ENCODE results near the gene ANKRD1.
"Not testable (repeated sequence)": the region's sequence is repeated elsewhere in the genome, so short reads cannot be mapped to it uniquely, and the experiment has no call there.

ANKRD1 gene

GRCh38 chr10:90945491-90946070, 24.7 kb upstream of the ANKRD1 start:
- TF ChIP-seq, protein P1, sequence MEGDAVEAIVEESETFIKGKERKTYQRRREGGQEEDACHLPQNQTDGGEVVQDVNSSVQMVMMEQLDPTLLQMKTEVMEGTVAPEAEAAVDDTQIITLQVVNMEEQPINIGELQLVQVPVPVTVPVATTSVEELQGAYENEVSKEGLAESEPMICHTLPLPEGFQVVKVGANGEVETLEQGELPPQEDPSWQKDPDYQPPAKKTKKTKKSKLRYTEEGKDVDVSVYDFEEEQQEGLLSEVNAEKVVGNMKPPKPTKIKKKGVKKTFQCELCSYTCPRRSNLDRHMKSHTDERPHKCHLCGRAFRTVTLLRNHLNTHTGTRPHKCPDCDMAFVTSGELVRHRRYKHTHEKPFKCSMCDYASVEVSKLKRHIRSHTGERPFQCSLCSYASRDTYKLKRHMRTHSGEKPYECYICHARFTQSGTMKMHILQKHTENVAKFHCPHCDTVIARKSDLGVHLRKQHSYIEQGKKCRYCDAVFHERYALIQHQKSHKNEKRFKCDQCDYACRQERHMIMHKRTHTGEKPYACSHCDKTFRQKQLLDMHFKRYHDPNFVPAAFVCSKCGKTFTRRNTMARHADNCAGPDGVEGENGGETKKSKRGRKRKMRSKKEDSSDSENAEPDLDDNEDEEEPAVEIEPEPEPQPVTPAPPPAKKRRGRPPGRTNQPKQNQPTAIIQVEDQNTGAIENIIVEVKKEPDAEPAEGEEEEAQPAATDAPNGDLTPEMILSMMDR (IDR thresholded peaks at IDR 0.05; ENCODE audit: poor library complexity, severe bottlenecking) = no peak
- H3K4me3 ChIP-seq (ENCODE audit: severe bottlenecking) = no peak overlapping the region
- no peak overlapping the region for H3K27ac ChIP-seq (ENCODE audit: poor library complexity, severe bottlenecking)
- DNase-seq (ENCODE audit: low spot score) = no peak
- no peaks in the 10 kb centered on the region for H3K36me3 ChIP-seq (ENCODE audit: low read depth)
- ATAC-seq (ENCODE audit: low read depth) = no peak
- H3K27me3 ChIP-seq (ENCODE audit: insufficient read depth, poor library complexity, severe bottlenecking) = no peaks in the 10 kb centered on the region
- no peaks in the 10 kb centered on the region for H3K9me3 ChIP-seq (ENCODE audit: severe bottlenecking)
- no peaks in the 10 kb centered on the region for H3K4me1 ChIP-seq (ENCODE audit: insufficient read depth, poor library complexity, severe bottlenecking)

DNA sequence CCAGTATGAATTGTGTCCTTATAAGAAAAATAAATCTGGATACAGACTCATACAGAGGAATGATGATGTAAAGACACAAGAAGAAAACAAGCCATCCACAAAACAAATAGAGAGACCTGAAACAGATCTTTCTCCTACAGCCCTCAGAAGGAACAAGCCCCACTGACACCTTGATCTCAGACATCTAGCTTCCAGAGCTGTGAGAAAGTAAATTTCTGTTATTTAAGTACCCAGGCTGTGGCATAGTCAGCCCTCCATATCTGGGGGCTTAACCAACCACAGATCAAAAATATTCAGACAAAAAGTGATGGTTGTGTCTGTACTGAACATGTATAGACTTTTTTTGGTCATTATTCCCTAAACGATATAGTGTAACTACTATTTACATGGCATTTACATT, 23.9 kb upstream of the ANKRD1 start:
- no peak for DNase-seq (ENCODE audit: low spot score)
- H3K4me1 ChIP-seq (ENCODE audit: insufficient read depth, poor library complexity, severe bottlenecking) = no peaks in the 10 kb centered on the region
- no peaks in the 10 kb centered on the region for H3K9me3 ChIP-seq (ENCODE audit: severe bottlenecking)
- H3K27ac ChIP-seq (ENCODE audit: poor library complexity, severe bottlenecking) = no peak overlapping the region
- TF ChIP-seq, protein P1 (IDR thresholded peaks at IDR 0.05; ENCODE audit: poor library complexity, severe bottlenecking) = no peak
- H3K27me3 ChIP-seq (ENCODE audit: insufficient read depth, poor library complexity, severe bottlenecking) = no peaks in the 10 kb centered on the region
- H3K4me3 ChIP-seq (ENCODE audit: severe bottlenecking) = no peak overlapping the region
- no peaks in the 10 kb centered on the region for H3K36me3 ChIP-seq (ENCODE audit: low read depth)
- ATAC-seq (ENCODE audit: low read depth) = no peak

GRCh38 chr10:90942980-90943379, 22.1 kb upstream of the ANKRD1 start:
- DNase-seq (ENCODE audit: low spot score); H3K27ac ChIP-seq (ENCODE audit: poor library complexity, severe bottlenecking); H3K4me1 ChIP-seq (ENCODE audit: insufficient read depth, poor library complexity, severe bottlenecking); H3K9me3 ChIP-seq (ENCODE audit: severe bottlenecking); H3K4me3 ChIP-seq (ENCODE audit: severe bottlenecking); H3K27me3 ChIP-seq (ENCODE audit: insufficient read depth, poor library complexity, severe bottlenecking); ATAC-seq (ENCODE audit: low read depth); H3K36me3 ChIP-seq (ENCODE audit: low read depth): not testable (repeated sequence)

DNA sequence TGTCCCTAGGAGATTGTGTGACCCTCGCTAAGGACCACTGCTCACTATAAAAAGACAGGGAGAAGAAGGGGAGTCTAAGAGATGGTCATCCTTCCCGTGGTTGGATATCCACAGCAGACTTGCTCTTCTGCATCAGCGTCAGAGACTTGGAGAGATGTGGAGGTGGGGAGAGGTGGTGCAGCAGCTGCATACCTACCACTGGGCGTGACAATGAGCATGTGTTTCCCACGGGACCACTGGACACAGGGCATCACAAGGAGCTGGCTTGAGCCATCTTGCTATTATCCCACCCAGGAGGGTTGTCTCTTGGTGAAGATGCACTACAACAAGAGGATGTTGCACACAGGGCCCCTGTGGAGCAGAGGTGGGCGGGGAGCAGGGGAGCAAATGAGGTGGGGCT, 18.8 kb upstream of the ANKRD1 start:
- H3K4me1 ChIP-seq (ENCODE audit: insufficient read depth, poor library complexity, severe bottlenecking) = no peaks in the 10 kb centered on the region
- TF ChIP-seq, protein P1 (IDR thresholded peaks at IDR 0.05; ENCODE audit: poor library complexity, severe bottlenecking) = no peak
- H3K9me3 ChIP-seq (ENCODE audit: severe bottlenecking) = no peaks in the 10 kb centered on the region
- no peak overlapping the region for H3K27ac ChIP-seq (ENCODE audit: poor library complexity, severe bottlenecking)
- DNase-seq (ENCODE audit: low spot score) (no peak), ATAC-seq (ENCODE audit: low read depth) (no peak)
- no peak overlapping the region for H3K4me3 ChIP-seq (ENCODE audit: severe bottlenecking)
- H3K36me3 ChIP-seq (ENCODE audit: low read depth) = no peaks in the 10 kb centered on the region
- no peaks in the 10 kb centered on the region for H3K27me3 ChIP-seq (ENCODE audit: insufficient read depth, poor library complexity, severe bottlenecking)

GRCh38 chr10:90939116-90939515, 18.2 kb upstream of the ANKRD1 start:
- TF ChIP-seq, protein P1 (IDR thresholded peaks at IDR 0.05; ENCODE audit: poor library complexity, severe bottlenecking) = no peak
- H3K27me3 ChIP-seq (ENCODE audit: insufficient read depth, poor library complexity, severe bottlenecking) = no peaks in the 10 kb centered on the region
- no peak for DNase-seq (ENCODE audit: low spot score)
- no peak for ATAC-seq (ENCODE audit: low read depth)
- no peaks in the 10 kb centered on the region for H3K36me3 ChIP-seq (ENCODE audit: low read depth)
- no peak overlapping the region for H3K4me3 ChIP-seq (ENCODE audit: severe bottlenecking)
- H3K27ac ChIP-seq (ENCODE audit: poor library complexity, severe bottlenecking) = no peak overlapping the region
- no peaks in the 10 kb centered on the region for H3K4me1 ChIP-seq (ENCODE audit: insufficient read depth, poor library complexity, severe bottlenecking)
- H3K9me3 ChIP-seq (ENCODE audit: severe bottlenecking) = no peaks in the 10 kb centered on the region
